ENCODE measurements around the gene STAG2.

DNA sequence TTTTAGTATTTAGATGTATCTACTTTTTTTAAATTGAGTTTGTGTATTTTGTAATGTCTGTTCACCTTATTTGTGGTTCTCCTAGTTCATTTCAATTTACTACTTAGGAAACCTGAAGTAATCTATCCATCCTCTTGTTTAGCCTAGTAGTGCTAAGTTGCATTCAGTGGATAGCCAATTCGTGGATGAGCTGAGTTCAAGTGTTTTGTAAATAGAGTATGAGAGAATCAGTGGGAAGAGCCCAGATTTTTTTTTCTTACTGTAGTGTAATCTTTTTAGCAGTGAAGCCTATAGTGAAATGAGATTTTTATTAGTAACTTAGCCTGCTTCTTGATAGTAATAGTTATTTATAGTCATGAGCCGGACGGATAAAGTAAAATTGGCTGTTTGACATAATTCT is 21.7 kb downstream of the STAG2 start:
- no peak for TF ChIP-seq POLR2A (IDR thresholded peaks at IDR 0.05)
- TF ChIP-seq, protein P1, sequence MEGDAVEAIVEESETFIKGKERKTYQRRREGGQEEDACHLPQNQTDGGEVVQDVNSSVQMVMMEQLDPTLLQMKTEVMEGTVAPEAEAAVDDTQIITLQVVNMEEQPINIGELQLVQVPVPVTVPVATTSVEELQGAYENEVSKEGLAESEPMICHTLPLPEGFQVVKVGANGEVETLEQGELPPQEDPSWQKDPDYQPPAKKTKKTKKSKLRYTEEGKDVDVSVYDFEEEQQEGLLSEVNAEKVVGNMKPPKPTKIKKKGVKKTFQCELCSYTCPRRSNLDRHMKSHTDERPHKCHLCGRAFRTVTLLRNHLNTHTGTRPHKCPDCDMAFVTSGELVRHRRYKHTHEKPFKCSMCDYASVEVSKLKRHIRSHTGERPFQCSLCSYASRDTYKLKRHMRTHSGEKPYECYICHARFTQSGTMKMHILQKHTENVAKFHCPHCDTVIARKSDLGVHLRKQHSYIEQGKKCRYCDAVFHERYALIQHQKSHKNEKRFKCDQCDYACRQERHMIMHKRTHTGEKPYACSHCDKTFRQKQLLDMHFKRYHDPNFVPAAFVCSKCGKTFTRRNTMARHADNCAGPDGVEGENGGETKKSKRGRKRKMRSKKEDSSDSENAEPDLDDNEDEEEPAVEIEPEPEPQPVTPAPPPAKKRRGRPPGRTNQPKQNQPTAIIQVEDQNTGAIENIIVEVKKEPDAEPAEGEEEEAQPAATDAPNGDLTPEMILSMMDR (IDR thresholded peaks at IDR 0.05 in 8 of 11, conservative IDR thresholded peaks at IDR 0.05 in 3 of 11): no peak
